ENCODE results near the gene UBASH3B.
"Not testable (repeated sequence)": the region's sequence is repeated elsewhere in the genome, so short reads cannot be mapped to it uniquely, and the experiment has no call there.

UBASH3B gene, protein sequence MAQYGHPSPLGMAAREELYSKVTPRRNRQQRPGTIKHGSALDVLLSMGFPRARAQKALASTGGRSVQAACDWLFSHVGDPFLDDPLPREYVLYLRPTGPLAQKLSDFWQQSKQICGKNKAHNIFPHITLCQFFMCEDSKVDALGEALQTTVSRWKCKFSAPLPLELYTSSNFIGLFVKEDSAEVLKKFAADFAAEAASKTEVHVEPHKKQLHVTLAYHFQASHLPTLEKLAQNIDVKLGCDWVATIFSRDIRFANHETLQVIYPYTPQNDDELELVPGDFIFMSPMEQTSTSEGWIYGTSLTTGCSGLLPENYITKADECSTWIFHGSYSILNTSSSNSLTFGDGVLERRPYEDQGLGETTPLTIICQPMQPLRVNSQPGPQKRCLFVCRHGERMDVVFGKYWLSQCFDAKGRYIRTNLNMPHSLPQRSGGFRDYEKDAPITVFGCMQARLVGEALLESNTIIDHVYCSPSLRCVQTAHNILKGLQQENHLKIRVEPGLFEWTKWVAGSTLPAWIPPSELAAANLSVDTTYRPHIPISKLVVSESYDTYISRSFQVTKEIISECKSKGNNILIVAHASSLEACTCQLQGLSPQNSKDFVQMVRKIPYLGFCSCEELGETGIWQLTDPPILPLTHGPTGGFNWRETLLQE

DNA sequence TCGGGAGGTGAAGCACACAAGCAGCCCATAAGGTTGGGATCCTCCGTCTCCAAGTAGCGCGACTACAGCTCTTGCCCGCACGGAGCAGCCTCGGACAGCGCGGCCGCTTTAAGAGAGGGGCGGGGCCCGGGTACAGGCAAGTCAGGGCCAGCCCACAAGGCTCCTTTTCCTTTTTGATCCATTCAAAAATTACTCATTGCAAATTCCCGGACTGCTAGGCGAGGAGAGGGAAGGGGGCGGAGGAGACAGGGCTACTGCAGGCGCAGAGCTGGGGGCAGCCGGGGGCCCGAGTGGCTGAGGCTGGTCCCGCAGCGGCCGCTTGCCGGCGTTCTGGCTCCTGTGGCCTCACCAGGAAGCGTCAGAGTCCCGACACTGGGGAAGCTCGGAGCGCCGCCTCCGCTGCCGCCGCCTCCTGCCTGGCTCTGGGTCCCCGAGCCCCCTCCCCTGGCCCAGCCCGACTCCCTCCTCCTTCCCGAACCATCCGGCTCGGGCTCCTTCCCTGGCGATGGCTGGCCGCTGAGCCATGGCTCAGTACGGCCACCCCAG lies at the start of gene UBASH3B:
UBASH3B (plus strand) TSS at position 196 of the 546 bp plus-strand sequence; CDS start at position 524, 328 bp downstream.
- H3K79me2 ChIP-seq (ENCODE audit: low read length): no peaks in the 10 kb centered on the region
- H3K9ac ChIP-seq (ENCODE audit: low read length): peak within 1 kb of the TSS; percentile 73
- TF ChIP-seq EZH2phosphoT487 (IDR thresholded peaks at IDR 0.05; ENCODE audit: low read depth) (no peak), CTCF (IDR thresholded peaks at IDR 0.05; ENCODE audit: low read depth, low read length) (peak; percentile 29)
- H3K4me3 ChIP-seq (ENCODE audit: low read length): peak within 1 kb of the TSS; percentile 85
- peak within 1 kb of the TSS; percentile 1; the same call in 1 of the 2 replicates for H3K27ac ChIP-seq (ENCODE audit: low read length)
- H2AFZ ChIP-seq (ENCODE audit: low read depth, low read length): peak within 1 kb of the TSS; percentile 90
- no peaks in the 10 kb centered on the region for H3K36me3 ChIP-seq (replicated peaks; ENCODE audit: low read depth, low read length)
- H3K27me3 ChIP-seq (ENCODE audit: low read depth, low read length): peaks cover 35% of the 10 kb centered on the region
- no peaks in the 10 kb centered on the region for H3K9me3 ChIP-seq (ENCODE audit: insufficient read depth, low read length)
- H3K4me2 ChIP-seq (ENCODE audit: low read length): peak within 1 kb of the TSS; percentile 95
- H3K4me1 ChIP-seq (ENCODE audit: low read length): peaks cover 13% of the 10 kb centered on the region
- H4K20me1 ChIP-seq (ENCODE audit: insufficient read depth, low read length): 0 out of 2 replicates have a peak, but pooled peaks cover 2% of the 10 kb centered on the region

DNA sequence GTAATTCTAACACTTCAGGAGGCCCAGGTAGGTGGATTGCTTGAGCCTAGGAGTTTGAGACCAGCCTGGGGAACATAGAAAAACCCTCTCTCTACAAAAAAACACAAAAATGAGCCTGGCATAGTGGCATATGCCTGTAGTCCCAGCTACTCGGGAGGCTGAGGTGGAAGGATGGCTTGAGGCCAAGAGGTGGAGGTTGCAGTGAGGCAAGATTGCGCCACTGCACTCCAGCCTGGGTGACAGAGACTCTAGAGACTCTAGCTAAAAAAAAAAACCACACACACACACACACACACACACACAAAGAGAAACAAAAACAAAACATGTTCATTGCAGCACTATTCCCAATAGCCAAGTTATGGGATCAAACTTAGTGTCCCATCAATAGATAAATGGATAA lies 48.4 kb upstream of the UBASH3B start:
- not testable (repeated sequence) for H3K36me3 ChIP-seq (replicated peaks; ENCODE audit: low read depth, low read length); H2AFZ ChIP-seq (ENCODE audit: low read depth, low read length); H3K27me3 ChIP-seq (ENCODE audit: low read depth, low read length); H3K9ac ChIP-seq (ENCODE audit: low read length); H3K4me2 ChIP-seq (ENCODE audit: low read length); H3K79me2 ChIP-seq (ENCODE audit: low read length); H3K27ac ChIP-seq (ENCODE audit: low read length); H3K9me3 ChIP-seq (ENCODE audit: insufficient read depth, low read length); H3K4me3 ChIP-seq (ENCODE audit: low read length); H4K20me1 ChIP-seq (ENCODE audit: insufficient read depth, low read length); H3K4me1 ChIP-seq (ENCODE audit: low read length)

GRCh38 chr11:122612123-122612824 lies 43.2 kb upstream of the UBASH3B start:
- Histone ChIP-seq H3K36me3 (replicated peaks; ENCODE audit: low read depth, low read length) (no peaks in the 10 kb centered on the region), H3K4me2 (ENCODE audit: low read length) (no peak overlapping the region), H3K27me3 (ENCODE audit: low read depth, low read length) (no peaks in the 10 kb centered on the region), H3K4me1 (ENCODE audit: low read length) (peaks cover 6% of the 10 kb centered on the region), H2AFZ (ENCODE audit: low read depth, low read length) (no peak overlapping the region), H3K79me2 (ENCODE audit: low read length) (no peaks in the 10 kb centered on the region), H3K27ac (ENCODE audit: low read length) (no peak overlapping the region), H3K4me3 (ENCODE audit: low read length) (no peak overlapping the region), H3K9ac (ENCODE audit: low read length) (no peak overlapping the region), H4K20me1 (ENCODE audit: insufficient read depth, low read length) (no peaks in the 10 kb centered on the region), H3K9me3 (ENCODE audit: insufficient read depth, low read length) (no peaks in the 10 kb centered on the region)
- TF ChIP-seq EZH2phosphoT487 (IDR thresholded peaks at IDR 0.05; ENCODE audit: low read depth) (no peak), CTCF (IDR thresholded peaks at IDR 0.05; ENCODE audit: low read depth, low read length) (no peak)

DNA sequence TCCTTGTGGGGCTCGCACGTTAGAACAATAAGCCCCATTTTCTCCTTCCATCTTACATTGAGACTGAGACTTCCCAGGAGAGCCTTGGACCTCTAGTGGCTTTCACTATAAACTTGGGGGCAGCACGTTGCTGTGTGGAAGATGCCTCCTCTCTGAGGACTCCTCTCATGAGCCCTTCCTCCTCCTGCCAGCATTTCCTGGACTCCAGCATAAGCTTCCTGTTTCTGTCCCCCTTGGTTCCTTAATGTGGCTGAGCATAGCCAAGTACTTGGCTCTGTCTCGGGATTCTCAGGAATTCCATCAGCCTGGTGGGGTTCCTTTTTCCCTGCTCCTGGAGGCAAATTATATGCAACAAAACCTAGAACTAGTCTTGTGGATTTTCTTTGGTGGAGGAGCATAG lies 38.8 kb upstream of the UBASH3B start:
- Histone ChIP-seq H3K4me2 (ENCODE audit: low read length) (no peak overlapping the region), H3K27ac (ENCODE audit: low read length) (no peak overlapping the region), H2AFZ (ENCODE audit: low read depth, low read length) (no peak overlapping the region)

More for the DNA sequence above, 38.8 kb upstream of the UBASH3B start:
- Histone ChIP-seq H3K9me3 (ENCODE audit: insufficient read depth, low read length) (peaks cover 9% of the 10 kb centered on the region), H3K27me3 (ENCODE audit: low read depth, low read length) (no peaks in the 10 kb centered on the region), H3K4me1 (ENCODE audit: low read length) (peaks cover 9% of the 10 kb centered on the region), H3K9ac (ENCODE audit: low read length) (no peak overlapping the region), H3K79me2 (ENCODE audit: low read length) (no peaks in the 10 kb centered on the region), H4K20me1 (ENCODE audit: insufficient read depth, low read length) (no peaks in the 10 kb centered on the region), H3K4me3 (ENCODE audit: low read length) (no peak overlapping the region), H3K36me3 (replicated peaks; ENCODE audit: low read depth, low read length) (no peaks in the 10 kb centered on the region)
- no peak for TF ChIP-seq EZH2phosphoT487 (IDR thresholded peaks at IDR 0.05; ENCODE audit: low read depth)
- no peak for TF ChIP-seq CTCF (IDR thresholded peaks at IDR 0.05; ENCODE audit: low read depth, low read length)
